Neural cell (in vitro differentiated cells): Measurements from ENCODE around the gene SH3YL1.

Experiments used
- CTCF ChIP-seq: fragments of 450-650 bp; IDR thresholded peaks from 2 replicates; pipeline ENCODE4 v1.5.1; 2014; ENCODE audit warnings: antibody characterized with exemption, mild to moderate bottlenecking, moderate library complexity; ENCODE audit not compliant: poor library complexity, severe bottlenecking
- EP300 ChIP-seq: fragments of 450-650 bp; conservative IDR thresholded peaks from 2 replicates; pipeline ENCODE4 v1.6.1; 2014; ENCODE audit warnings: antibody characterized with exemption, mild to moderate bottlenecking, moderate library complexity; ENCODE audit not compliant: poor library complexity, severe bottlenecking
- REST ChIP-seq: IDR thresholded peaks from 2 replicates; pipeline ENCODE4 v1.6.1; 2012; ENCODE audit warnings: borderline replicate concordance

DNA sequence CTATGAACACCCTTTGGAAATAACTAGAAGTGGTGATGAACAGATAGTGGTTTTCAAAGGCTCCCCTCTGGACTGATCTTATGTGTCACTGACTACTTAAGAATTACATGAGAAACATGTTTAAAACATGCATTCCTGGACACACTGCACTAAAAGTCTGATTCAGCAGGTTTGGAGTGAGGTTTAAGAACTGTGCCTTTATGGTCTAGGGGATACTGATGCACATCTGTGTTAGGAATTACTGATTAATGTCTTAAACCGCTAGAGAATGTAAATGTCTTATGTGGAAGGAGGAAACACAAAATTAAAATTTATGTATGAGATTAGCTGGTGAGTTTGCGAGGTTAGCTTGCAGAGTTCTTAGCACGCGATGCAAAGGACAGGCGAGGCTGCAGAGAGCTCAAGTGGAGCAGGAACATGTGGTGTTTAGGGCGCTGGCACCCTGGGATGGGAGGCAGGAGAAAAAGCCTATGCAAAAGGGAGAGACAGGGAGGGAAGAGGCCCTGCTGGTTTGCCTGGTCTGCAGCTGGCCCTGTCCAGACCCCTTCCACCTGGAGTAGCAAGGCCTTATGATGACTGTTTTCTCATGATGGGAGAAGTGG, 11.7 kb downstream of the SH3YL1 start:
- TF ChIP-seq EP300 (no peak), CTCF (no peak), REST (no peak)
